GM21423 (cell line): ENCODE results near the gene GPR78.

Experiments
- ATAC-seq: cut with Tn5 transposase; IDR thresholded peaks from one replicate; pipeline ENCODE4 v1.9.1; 2021; ENCODE audit warnings: mild to moderate bottlenecking, moderate library complexity; ENCODE audit not compliant: unreplicated experiment

The GPR78 gene

GRCh38 chr4:8583655-8584025, 3.4 kb downstream of the GPR78 start:
- ATAC-seq = no peak

- no peak for ATAC-seq
Measured at GRCh38 chr4:8585186-8585585, 5.0 kb downstream of the GPR78 start.

GRCh38 chr4:8585721-8586212, 5.6 kb downstream of the GPR78 start:
- no peak for ATAC-seq

GRCh38 chr4:8586246-8586645, 6.1 kb downstream of the GPR78 start:
- no peak for ATAC-seq

- ATAC-seq = no peak
Measured at GRCh38 chr4:8586671-8587468, 6.7 kb downstream of the GPR78 start.

GRCh38 chr4:8587469-8588195, 7.4 kb downstream of the GPR78 start:
- ATAC-seq = no peak

- no peak for ATAC-seq
Measured at GRCh38 chr4:8588196-8588470, 7.9 kb downstream of the GPR78 start.

GRCh38 chr4:8589336-8589735, 9.1 kb downstream of the GPR78 start:
- ATAC-seq = no peak

- ATAC-seq = no peak
Measured at GRCh38 chr4:8589823-8590545, 9.8 kb downstream of the GPR78 start.

GRCh38 chr4:8590546-8590880, 10.3 kb downstream of the GPR78 start:
- no peak for ATAC-seq

- no peak for ATAC-seq
Measured at GRCh38 chr4:8591114-8591513, 10.9 kb downstream of the GPR78 start.

GRCh38 chr4:8591626-8592365, 11.6 kb downstream of the GPR78 start:
- no peak for ATAC-seq

- no peak for ATAC-seq
Measured at GRCh38 chr4:8592366-8593263, 12.4 kb downstream of the GPR78 start, which contains the start of gene CPZ. Gene CPZ (plus strand): TSS chr4:8592765. CDS start chr4:8592834, 69 bp downstream.

GRCh38 chr4:8593264-8594096, 13.3 kb downstream of the GPR78 start:
- ATAC-seq = no peak

GRCh38 chr4:8594097-8595038, 14.2 kb downstream of the GPR78 start:
- no peak for ATAC-seq

- no peak for ATAC-seq
Measured at GRCh38 chr4:8595237-8596087, 15.3 kb downstream of the GPR78 start.

- ATAC-seq = no peak
Measured at GRCh38 chr4:8596891-8597290, 16.7 kb downstream of the GPR78 start.
